ENCODE results near the gene COA1.

COA1 gene

GRCh38 chr7:43695365-43695764, 34.0 kb downstream of the COA1 start (continued):
- TF ChIP-seq ZNF8 (CRISPR knock-in tag; IDR thresholded peaks at IDR 0.05) (no peak), ZNF565 (CRISPR knock-in tag; conservative IDR thresholded peaks at IDR 0.05; ENCODE audit: low read depth) (no peak), ARNTL (CRISPR knock-in tag; IDR thresholded peaks at IDR 0.05; ENCODE audit: borderline replicate concordance, low read depth) (no peak), GLIS3 (CRISPR knock-in tag; IDR thresholded peaks at IDR 0.05) (no peak), RARB (CRISPR knock-in tag; IDR thresholded peaks at IDR 0.05) (no peak), CREB5 (CRISPR knock-in tag; IDR thresholded peaks at IDR 0.05; ENCODE audit: low read depth) (no peak), ZFP30 (CRISPR knock-in tag; IDR thresholded peaks at IDR 0.05) (no peak), SNAI2 (CRISPR knock-in tag; IDR thresholded peaks at IDR 0.05) (no peak), ZFP3 (CRISPR knock-in tag; IDR thresholded peaks at IDR 0.05) (no peak)
- TF ChIP-seq, protein P1, sequence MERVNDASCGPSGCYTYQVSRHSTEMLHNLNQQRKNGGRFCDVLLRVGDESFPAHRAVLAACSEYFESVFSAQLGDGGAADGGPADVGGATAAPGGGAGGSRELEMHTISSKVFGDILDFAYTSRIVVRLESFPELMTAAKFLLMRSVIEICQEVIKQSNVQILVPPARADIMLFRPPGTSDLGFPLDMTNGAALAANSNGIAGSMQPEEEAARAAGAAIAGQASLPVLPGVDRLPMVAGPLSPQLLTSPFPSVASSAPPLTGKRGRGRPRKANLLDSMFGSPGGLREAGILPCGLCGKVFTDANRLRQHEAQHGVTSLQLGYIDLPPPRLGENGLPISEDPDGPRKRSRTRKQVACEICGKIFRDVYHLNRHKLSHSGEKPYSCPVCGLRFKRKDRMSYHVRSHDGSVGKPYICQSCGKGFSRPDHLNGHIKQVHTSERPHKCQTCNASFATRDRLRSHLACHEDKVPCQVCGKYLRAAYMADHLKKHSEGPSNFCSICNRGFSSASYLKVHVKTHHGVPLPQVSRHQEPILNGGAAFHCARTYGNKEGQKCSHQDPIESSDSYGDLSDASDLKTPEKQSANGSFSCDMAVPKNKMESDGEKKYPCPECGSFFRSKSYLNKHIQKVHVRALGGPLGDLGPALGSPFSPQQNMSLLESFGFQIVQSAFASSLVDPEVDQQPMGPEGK (CRISPR knock-in tag; IDR thresholded peaks at IDR 0.05; ENCODE audit: borderline replicate concordance) = no peak

DNA sequence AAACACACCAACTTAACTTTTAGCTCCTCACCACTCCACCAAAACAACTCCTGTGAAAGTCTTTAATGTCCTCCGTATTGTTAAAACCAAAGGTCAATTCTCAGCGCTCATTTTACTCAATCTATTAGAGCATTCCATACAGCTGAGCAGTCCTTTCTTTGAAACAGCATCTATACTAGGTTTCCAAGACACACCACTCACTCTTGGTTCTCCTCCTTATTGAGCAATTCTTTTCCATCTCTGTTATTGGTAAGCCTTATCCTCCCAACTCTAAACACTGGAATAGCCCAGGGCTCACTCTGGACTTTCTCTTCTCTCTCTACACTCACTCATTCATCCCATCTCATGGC, 34.9 kb downstream of the COA1 start:
- TF ChIP-seq PPARA (CRISPR knock-in tag; IDR thresholded peaks at IDR 0.05; ENCODE audit: borderline replicate concordance) (no peak), ZC3H10 (CRISPR knock-in tag; IDR thresholded peaks at IDR 0.05) (no peak), ZFP30 (CRISPR knock-in tag; IDR thresholded peaks at IDR 0.05) (no peak), OSR1 (CRISPR knock-in tag; IDR thresholded peaks at IDR 0.05) (no peak), SNAI2 (CRISPR knock-in tag; IDR thresholded peaks at IDR 0.05) (no peak), ZNF70 (CRISPR knock-in tag; IDR thresholded peaks at IDR 0.05) (no peak), CSRNP3 (CRISPR knock-in tag; IDR thresholded peaks at IDR 0.05) (no peak), TCF4 (CRISPR knock-in tag; IDR thresholded peaks at IDR 0.05; ENCODE audit: borderline replicate concordance) (no peak), ZNF565 (CRISPR knock-in tag; conservative IDR thresholded peaks at IDR 0.05; ENCODE audit: low read depth) (no peak), ZNF8 (CRISPR knock-in tag; IDR thresholded peaks at IDR 0.05) (no peak), GLIS3 (CRISPR knock-in tag; IDR thresholded peaks at IDR 0.05) (no peak), ESRRG (CRISPR knock-in tag; IDR thresholded peaks at IDR 0.05) (no peak), CREB5 (CRISPR knock-in tag; IDR thresholded peaks at IDR 0.05; ENCODE audit: low read depth) (no peak), CSDC2 (CRISPR knock-in tag; IDR thresholded peaks at IDR 0.05) (no peak), POU6F1 (CRISPR knock-in tag; IDR thresholded peaks at IDR 0.05; ENCODE audit: borderline replicate concordance, low read depth) (no peak)
- TF ChIP-seq, protein P1 (CRISPR knock-in tag; IDR thresholded peaks at IDR 0.05; ENCODE audit: borderline replicate concordance) = no peak
- TF ChIP-seq, protein P2, sequence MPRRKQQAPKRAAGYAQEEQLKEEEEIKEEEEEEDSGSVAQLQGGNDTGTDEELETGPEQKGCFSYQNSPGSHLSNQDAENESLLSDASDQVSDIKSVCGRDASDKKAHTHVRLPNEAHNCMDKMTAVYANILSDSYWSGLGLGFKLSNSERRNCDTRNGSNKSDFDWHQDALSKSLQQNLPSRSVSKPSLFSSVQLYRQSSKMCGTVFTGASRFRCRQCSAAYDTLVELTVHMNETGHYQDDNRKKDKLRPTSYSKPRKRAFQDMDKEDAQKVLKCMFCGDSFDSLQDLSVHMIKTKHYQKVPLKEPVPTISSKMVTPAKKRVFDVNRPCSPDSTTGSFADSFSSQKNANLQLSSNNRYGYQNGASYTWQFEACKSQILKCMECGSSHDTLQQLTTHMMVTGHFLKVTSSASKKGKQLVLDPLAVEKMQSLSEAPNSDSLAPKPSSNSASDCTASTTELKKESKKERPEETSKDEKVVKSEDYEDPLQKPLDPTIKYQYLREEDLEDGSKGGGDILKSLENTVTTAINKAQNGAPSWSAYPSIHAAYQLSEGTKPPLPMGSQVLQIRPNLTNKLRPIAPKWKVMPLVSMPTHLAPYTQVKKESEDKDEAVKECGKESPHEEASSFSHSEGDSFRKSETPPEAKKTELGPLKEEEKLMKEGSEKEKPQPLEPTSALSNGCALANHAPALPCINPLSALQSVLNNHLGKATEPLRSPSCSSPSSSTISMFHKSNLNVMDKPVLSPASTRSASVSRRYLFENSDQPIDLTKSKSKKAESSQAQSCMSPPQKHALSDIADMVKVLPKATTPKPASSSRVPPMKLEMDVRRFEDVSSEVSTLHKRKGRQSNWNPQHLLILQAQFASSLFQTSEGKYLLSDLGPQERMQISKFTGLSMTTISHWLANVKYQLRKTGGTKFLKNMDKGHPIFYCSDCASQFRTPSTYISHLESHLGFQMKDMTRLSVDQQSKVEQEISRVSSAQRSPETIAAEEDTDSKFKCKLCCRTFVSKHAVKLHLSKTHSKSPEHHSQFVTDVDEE (CRISPR knock-in tag; IDR thresholded peaks at IDR 0.05) = no peak
- ATAC-seq = peak; percentile 78

Measured in SK-N-SH treated with all-trans-retinoic acid at 6 μM for 48 hours (cell line).